Renal cortex interstitium (tissue), 11 donors: ENCODE results near the gene ACKR3. TPM values are rescaled to one million over a fixed set of nuclear protein-coding genes. Genes with fewer than 3 reads are reported as not detected.

Experiments used
- DNase-seq, 11 donors: peaks; one replicate each; pipeline ENCODE4 v3.0.0-alpha.2; 2013; ENCODE audit warnings: low read depth in 9 of 11, low spot score in 4 of 11; ENCODE audit errors: extremely low read depth in 1 of 11
- polyA plus RNA-seq, 3 donors: library from polyadenylated mRNA; unstranded; fragments of 120-200 nt; gene quantifications; one replicate each; pipeline ENCODE4 v1.2.1, GENCODE V29; 2013; ENCODE audit not compliant: insufficient read length in 3 of 3

Gene ACKR3
- polyA plus RNA-seq, 3 donors, result 56.2 to 70.5 (median 60.0) TPM

DNA sequence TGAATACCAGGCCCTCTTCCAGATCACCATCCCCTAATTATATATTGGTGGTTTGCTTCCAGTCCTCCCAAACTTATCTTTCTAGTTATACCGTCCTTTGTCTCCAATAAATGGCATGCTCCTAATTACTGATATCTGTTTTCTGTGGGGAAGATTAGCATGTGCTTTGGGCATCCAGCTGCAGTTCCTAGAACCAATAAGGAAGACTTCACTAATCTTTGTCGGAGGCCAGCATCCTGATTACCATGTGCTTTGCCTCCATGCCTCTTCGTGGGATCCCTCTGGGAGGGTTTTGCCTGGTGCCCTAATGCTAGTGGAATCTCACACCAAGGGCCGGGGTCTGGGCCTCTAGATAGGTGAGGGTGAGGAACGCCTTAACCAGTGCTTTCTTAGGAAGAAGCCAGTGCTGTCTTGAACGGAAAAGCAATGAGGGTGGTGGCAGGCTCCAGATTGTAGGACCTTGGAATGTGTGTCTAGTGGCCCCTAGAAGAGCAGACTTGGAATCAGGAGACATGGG is 47.7 kb downstream of the ACKR3 start:
- no peak for DNase-seq

DNA sequence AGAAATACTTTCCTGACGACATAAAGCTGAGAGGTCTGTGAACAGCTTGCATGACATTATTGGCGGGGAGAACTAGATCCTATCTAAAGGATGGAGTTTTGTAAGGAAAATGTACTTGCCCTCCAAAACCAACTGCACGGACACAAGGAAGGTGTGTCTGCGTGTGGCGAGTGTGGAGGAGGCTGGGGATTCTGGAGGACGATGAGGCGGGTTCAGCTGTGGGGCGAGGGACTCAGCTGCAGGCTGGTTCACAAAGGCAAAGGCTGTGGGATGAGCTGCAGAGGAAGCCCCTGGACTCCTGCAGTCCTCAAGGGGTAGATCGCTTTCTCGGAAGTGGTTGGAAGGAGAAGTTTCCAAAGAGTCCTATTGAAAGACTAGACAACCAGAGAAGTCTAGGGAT is 48.2 kb downstream of the ACKR3 start:
- DNase-seq, result no peak

DNA sequence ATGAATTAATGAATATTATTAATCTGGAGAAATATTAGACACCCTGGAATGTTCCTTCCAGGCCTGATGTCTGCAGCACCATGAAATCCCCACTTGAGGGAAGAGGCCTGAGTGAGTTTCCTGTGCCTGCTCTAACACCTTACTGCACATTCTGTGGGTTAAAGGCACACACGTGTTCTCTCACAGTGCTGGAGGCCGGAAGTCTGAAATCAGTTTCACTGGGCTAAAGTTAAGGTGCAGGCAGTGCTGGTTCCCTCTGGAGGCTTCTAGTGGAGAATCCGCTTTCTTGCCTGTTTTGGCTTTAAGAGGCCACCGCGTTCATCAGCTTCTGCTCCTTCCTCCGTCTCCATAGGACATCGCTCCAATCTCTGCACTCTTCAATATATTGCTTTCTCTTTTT is 48.7 kb downstream of the ACKR3 start:
- DNase-seq, result no peak

DNA sequence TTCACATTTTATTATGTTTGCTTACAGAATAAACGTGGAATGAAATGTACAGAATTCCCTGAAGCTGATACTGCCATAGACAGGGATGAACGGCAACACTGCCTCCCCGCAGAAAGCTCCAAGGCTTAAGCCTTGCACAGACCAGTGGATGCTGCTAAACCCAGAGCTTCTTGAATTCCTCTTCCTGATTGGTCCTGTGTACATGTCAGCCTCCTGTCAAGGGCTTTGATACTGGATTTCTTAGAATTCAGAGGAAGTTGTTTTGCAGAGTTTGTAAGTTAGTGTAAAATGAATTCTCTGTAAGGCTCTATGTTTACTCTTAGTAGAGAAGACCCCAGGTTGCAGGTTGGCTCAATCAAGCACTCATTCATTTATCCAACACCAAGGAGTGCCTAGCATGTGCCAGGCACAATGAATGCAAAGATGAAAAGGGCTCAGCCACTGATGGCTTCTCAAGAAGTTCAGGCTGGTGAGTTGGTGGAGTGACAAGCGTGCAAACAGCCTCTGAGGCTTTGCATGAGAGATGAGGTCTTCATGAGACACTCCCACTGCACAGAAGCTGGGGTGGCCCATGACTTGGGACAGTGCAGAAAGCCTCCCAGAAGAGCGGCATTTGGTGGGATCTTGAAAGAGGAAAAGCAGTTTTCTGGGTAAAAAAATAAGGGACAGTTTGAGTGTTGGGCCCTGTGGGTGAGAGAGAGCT is 50.4 kb downstream of the ACKR3 start:
- no peak for DNase-seq

DNA sequence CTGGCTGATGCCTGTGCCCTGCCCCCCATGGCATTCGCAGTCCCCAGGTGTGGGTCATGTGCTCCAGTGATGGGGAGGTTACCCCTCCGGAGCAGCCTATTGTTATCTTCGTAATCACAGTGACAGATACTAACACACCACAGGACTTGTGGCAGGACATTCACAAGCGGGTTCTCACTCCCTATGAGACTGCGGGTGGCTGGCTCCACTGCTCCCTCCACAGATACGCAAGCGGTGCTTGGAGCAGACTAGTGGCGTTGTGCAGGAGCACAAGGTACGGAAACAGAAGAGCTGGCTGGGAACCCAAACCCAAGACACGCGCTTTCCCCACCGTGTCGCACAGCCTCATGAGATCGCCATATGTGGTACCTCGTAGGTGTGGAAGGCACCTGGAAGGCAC is 52.2 kb downstream of the ACKR3 start:
- DNase-seq, result no peak

DNA sequence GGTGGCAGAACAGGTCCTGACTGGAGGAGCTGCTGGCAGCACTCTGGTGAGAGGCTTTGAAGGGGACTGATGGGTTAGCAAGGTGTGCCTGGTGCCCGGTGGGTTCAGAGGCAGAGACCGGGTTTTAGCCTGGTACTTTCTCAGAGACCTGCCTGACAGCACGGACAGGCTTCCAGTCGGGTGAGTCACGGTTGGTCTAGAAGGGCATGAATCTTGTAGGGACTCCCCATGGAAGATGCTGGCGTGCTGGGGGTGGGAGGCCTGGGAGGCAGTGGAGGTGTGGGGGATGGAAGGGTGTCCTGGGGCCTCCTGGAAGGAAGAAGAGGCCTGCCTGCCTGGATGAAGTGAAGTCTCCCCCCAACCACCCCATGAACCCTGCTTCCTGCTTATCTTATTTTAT is 52.6 kb downstream of the ACKR3 start:
- no peak for DNase-seq

DNA sequence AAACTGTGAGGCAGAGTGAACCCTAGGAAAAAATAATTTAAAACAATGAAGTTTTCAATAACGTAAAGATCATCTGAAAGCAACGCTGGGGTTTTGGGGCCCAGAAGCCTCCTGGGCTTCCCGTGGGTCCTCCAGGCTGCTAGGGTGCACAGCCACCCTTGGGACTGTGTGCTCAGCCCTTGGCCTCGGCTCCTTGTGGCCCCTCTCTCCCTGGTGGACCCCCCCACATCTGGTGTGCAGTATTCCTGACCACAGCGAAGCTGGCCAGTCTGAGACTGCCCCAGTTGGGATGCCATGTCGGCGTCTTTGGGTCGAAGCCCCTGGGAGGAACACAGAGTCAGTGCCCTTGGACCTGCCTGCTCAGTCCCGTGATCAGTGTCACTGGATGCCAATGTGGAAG is 53.0 kb downstream of the ACKR3 start:
- DNase-seq, result no peak

DNA sequence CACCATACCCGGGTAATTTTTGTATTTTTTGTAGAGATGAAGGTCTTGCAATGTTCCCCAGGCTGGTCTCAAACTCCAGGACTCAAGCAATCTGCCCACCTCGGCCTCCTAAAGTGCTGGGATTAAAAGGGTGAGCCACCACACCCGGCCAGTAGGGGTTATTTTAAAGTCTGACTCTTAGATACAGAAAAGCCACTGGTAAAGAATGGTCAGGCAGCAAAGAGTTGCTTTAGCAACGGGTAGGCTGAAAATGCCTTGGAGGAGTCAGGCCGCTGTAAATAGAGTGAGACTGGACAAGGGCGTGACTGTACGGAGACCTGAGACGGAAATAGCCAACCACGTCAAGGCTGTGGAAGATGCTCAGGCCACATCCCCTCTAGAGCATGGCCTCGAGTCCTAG is 54.2 kb downstream of the ACKR3 start:
- DNase-seq, result no peak

DNA sequence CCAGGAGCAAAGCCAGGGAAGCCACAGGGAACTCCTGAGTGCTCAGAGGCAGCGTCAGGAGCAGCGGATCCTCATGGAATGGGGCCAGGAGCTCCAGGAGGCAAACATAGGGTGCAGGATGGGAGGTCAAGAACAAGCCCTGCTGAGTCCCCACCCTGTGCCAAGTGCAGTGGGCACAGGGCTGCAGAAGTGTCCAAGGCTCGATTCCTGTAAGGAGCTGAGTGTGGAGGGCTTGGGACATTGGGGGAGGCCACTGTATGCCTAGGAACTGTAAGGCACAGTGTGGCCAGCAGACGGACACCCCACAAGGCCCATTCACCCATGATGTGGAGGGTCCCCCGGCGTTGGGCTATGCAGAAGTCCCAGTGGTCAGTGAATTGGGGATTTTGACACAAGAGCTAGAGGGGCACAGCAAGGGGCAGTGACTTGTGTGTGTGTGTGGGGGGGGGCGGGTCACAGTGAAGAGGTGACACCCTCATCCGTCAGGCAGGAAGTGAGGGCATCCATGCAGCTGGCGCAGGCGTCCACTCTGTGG is 55.6 kb downstream of the ACKR3 start:
- DNase-seq, result no peak

DNA sequence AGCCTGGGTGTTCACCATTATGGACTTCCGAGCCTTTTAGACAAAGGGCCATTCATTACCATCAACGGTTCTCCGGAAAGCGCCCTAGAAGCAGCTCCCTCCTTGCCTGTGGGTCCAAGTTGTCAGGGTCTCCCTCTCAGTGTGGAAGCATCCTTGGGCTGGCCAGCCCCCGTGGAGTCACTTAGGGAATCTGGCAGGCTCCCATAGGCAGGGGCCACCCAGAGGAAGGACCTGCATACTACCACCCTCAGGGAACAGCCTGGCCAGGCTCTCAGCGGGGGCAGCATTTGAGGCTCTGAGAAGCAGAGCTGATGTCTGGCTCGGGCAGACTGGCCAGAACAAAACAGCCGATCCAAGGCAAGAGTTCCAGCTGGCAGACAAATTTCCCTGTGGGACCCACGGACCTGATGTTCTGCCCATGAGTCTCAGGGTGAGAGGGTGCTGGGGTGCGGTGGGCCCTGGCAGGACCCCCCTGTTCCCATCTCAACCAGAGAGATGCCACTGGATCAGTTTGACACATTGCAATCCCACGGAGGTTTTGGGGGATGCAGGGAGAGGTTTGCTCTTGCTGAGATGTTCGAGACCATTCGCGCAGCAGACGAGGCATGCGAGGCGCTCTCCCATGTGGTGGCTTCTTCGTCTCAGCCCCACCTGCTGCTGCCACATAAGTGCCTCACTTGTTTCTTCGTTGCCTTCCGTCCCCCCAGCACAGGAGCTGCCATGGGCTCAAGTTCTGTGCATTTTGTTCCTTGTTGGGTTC is 56.9 kb downstream of the ACKR3 start:
- DNase-seq, result no peak

DNA sequence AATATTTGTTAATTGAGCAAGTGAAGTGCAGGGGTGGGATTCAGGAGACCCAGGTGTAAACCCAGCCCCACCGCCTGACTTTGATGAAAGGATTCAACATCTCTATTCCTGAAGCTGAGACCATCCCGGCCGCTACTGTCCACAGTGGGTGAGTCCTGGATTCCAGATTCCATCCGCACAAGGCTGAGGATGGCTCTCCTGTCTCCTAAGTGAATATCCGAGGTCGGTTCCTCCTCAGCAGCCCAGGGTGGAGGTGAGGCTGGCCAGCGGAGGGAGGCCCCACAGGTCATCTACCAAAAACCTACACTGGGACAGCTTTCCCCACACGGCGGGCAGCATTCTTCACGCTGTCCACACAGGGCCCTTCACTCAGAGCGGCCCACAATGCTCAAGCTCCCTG is 57.6 kb downstream of the ACKR3 start:
- DNase-seq, result no peak

DNA sequence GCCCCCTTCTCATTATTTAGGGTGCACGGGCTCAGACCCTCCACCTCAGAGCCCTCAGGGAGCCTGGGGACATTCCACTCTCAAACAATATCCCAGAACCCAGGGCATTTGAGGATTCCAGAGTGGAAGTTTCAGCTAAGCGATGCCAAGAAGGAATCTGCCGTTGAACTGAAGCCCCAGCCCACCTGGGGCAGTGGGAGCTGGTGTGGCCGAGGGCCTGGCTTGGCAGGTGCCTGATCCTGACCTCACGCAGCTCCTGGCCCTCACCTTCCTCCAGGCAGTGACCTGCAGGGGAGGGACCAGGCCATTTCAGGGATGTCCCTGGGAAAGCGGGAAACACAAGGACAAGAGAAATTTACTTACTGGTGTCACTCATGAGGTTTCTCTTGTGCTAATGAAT is 58.2 kb downstream of the ACKR3 start:
- DNase-seq, result no peak

DNA sequence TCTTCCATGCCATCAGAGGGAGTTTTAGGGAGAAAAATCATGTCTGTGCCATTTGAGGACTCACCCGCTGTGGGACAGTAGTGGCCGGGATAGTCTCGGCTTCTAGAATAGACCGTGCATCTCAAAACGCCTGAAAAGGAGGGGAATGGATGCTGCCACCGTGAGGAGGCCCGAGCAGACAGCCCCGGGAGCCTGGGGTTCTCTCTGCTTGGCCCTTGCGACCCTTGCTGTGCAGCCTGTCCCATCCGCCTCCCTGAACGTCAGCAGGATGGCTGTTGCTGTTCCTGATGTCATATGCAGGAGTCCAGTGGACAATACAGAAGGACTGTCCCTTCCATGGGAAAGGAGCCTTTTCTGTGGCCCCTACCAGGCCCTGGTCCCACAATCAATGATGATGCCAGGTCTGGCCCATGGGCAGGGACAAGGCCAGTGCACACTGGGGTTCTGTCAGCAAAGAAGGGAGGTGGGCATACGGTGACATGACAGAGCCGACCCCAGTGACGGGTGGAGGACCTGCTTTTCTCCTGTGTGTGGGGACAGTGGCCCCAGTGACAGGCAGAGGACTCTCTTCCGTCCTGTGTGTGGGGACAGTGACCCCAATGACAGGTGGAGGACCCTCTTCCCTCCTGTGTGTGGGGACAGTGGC is 58.8 kb downstream of the ACKR3 start:
- no peak for DNase-seq

DNA sequence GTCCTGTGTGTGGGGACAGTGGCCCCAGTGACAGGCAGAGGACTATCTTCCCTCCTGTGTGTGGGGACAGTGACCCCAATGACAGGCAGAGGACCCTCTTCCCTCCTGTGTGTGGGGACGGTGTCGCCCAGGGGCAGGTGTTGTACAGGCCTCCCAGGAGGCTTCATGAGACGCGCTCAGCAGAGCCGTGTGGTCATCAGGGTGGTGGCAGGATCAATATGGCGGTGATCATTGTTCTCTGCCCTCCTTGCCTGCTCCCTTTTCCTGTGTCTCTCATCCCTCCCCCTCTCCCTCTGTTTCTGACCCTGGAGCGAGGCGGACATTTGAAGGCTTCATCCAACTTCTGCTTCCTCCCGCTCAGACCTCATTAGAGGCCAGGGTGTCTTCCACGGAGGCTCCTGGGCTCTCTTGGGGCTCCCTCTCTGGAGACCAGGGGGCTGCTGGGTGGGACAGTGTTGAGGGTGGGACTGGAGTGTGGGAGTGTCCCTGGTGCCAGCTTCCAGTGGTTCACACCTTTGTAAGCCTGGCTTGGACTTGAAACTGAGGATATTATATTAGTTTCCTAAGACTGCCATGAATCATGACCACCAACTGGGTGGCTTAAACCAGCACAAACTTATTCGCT is 59.5 kb downstream of the ACKR3 start:
- DNase-seq, result no peak

DNA sequence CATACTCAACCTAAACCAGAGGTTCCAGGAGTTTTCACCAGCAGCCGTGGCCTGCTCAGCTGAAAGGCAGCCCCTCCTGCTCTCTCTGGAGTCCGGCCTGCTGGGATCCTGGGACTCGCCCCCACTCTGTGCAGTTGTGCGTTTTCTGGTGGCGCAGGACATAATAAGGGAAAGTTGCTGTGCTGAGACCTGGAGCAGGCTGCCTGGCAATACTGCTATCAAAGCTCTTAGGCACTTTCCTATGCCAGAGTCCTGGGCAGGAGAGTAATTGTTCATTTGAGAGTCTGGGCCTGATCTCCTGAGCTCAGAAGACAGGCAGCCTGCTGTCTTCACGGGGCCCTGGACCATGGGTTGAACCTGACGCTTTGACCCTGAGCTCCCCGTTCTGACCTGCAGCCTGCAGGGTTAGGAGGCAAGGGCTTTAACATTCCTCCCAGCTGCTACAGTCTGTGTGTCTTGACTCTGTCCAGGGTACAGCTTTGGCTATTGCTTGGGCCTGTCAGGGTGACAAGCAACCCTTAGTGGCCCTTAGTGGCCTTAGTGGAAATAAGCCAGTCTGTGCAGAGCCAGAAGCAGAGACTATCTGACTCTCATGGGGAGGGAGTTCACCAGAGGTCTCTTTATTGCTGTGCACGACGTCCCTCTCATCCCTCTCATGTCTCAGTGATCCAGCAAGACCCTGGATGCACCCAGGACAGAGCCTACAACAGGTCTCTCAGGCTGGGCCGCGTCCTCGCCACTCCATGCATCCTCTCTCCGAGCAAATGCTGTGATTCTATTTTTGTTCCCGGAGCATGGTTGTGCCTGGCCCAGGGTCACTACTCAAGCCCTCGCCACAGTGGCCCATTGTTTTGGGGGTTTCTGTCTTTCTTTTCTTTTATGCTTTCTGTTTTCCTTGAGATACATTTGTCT is 60.6 kb downstream of the ACKR3 start:
- DNase-seq, result no peak

DNA sequence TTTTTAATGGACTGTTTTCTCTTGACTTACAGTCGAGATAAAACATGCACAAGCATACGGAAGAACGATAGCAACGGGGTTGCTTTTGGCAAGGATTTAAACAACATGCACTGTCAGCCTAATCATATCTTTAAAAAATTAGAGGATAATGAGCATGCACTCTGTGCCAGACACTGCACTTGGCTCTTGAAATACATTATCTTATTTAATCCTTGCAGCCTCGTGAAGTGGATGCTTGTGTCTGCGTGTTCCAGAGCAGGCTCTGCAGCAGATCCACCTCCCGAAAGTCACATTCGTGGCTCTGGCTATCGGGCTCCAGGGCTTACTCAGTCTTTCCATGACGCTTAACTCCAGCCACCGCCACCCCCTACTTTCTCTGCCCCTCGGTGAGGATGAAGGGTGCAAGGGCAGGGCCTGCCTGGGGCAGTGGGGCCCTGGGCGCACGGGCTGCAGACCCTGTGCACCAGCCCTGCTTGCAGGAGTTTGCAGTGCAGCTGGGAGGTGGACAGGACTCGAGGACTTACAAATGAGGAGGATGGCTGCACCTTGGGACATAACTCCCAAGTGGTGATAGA is 61.7 kb downstream of the ACKR3 start:
- DNase-seq, result no peak

DNA sequence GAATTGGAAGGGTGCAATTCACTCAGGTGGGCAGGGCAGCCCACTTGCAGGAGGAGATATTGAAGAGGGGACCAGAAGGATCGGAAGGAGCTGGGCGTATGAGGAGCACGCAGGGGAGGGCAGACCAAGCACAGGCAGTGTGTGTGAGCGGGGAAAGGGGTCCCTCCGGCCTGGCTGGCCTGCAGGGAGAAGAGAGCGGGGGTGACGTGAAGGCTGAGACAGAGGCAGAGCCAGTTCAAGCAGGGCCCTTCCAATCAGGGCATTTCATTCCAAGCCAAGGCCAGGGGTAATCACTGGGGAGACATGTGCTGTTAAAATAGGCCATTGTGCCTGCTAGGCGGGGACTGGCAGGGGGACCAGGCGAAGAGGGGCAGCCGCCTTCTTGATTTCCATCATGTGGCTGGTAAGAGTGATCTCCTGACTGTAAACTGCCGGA is 62.2 kb downstream of the ACKR3 start:
- DNase-seq, result no peak
